ENCODE results near the gene ALG8.

GRCh38 chr11:78080818-78081495 is 58.5 kb downstream of the ALG8 start:
- TF ChIP-seq EZH2 (IDR thresholded peaks at IDR 0.05) (no peak), POLR2AphosphoS5 (IDR thresholded peaks at IDR 0.05; ENCODE audit: borderline replicate concordance, low read depth, low read length) (no peak), FOXP2 (optimal IDR thresholded peaks at IDR 0.05; ENCODE audit: control extremely low read depth, extremely low read length, insufficient read depth) (no peak)

Measured in SK-N-MC (cell line).